Heart left ventricle (tissue), 16 donors: ENCODE data around the gene CPN1. TPM values are rescaled to one million over a fixed set of nuclear protein-coding genes. Genes with fewer than 3 reads are reported as not detected.

Experiments
- ATAC-seq, 4 donors: fragments of 200-7000 bp; cut with Tn5 transposase; one replicate each; pipeline ENCODE4 v1.9.1; 2020 to 2022; ENCODE audit warnings: moderate library complexity in 4 of 4, mild to moderate bottlenecking in 3 of 4, moderate number of reproducible peaks in 1 of 4
- DNase-seq, 5 donors: peaks; one replicate each; pipeline ENCODE4 v3.0.0-alpha.2; 2020
- H3K27ac ChIP-seq, 12 donors: fragments of 200-600 bp; sonication (generic) in 4 of 12; one replicate each; pipeline versions ENCODE4 v1.5.0 to v1.8.0; 2016 to 2022; ENCODE audit warnings: mild to moderate bottlenecking in 2 of 12
- H3K27me3 ChIP-seq, 9 donors: fragments of 200-600 bp; sonication (generic) in 2 of 9; one replicate each; pipeline versions ENCODE4 v1.5.1 to v1.8.0; 2016 to 2022; ENCODE audit warnings: mild to moderate bottlenecking in 3 of 9
- H3K36me3 ChIP-seq, 9 donors: fragments of 200-600 bp; sonication (generic) in 2 of 9; one replicate each; pipeline versions ENCODE4 v1.5.0 to v1.8.0; 2018 to 2022; ENCODE audit warnings: mild to moderate bottlenecking in 2 of 9
- H3K4me1 ChIP-seq, 12 donors: fragments of 200-600 bp; sonication (generic) in 4 of 12; one replicate each; pipeline versions ENCODE4 v1.5.0 to v1.8.0; 2016 to 2022; ENCODE audit warnings: mild to moderate bottlenecking in 3 of 12
- H3K4me3 ChIP-seq, 12 donors: fragments of 200-600 bp; sonication (generic) in 4 of 12; one replicate each; pipeline versions ENCODE4 v1.5.0 to v1.8.0; 2017 to 2022; ENCODE audit warnings: mild to moderate bottlenecking in 9 of 12, moderate library complexity in 4 of 12
- H3K9me3 ChIP-seq, 12 donors: fragments of 200-600 bp; sonication (generic) in 4 of 12; one replicate each; pipeline versions ENCODE4 v1.5.0 to v1.8.0; 2016 to 2022; ENCODE audit warnings: mild to moderate bottlenecking in 1 of 12
- POLR2A ChIP-seq, 2 donors: fragments of 450-650 bp; IDR thresholded peaks; one replicate each; pipeline ENCODE4 v1.6.1; 2017; ENCODE audit warnings: antibody characterized with exemption in 2 of 2, mild to moderate bottlenecking in 2 of 2, moderate library complexity in 2 of 2
- WGBS, 4 donors: extraction: QIAGEN DNeasy Blood & Tissue Kit in 2 of 4; methylation state at CpG; one replicate each; pipeline versions ENCODE4 v1.1.5 to v1.1.7; 2013 to 2018; 5-methylcytosine and 5-hydroxymethylcytosine counted together
- intact Hi-C, 10 donors: fragments of 100-400 bp; cut with DNase I; formaldehyde crosslinking; loops; one replicate each; pipeline versions ENCODE4 v1.11.1 to v1.14.2; 2022
- polyA plus RNA-seq, 2 donors: library from polyadenylated mRNA; stranded (reverse); fragments of 200-250 nt; gene quantifications; one replicate each; pipeline ENCODE4 v1.2.3, GENCODE V29; 2013
- total RNA-seq, 9 donors: library from RNA; depleted of rRNA in 2 of 9; stranded (reverse); fragments of >200 nt in 2 of 9; fragmentation: NEBNext Ultra II Directional in 3 of 9; extraction: Animal tissue kit (Norgen Biotek cat#: 25700) in 3 of 9; gene quantifications; one replicate each; pipeline versions ENCODE4 v1.1.0 to v1.2.4, GENCODE V29; 2016 to 2023
- TF ChIP-seq, protein P1 (sequence below), 12 donors: fragments of 200-600 bp; sonication (generic) in 4 of 12; IDR thresholded peaks; one replicate each; pipeline versions ENCODE4 v1.5.0 to v1.8.0; 2018 to 2022; ENCODE audit warnings: antibody characterized with exemption in 12 of 12, mild to moderate bottlenecking in 5 of 12
- donor health status: ischemic (EF 13 %, LVEDD 7.1; RV severe dilation, severe dysfunction).
- donor health status: healthy with polysubstance abuse.
- donor health status: DM: no; HTN: yes; CAD: no.
- donor health status: DM: no; HTN: no; CAD: no.
- donor health status: ischemic (EF 25% LVEDD 6.9; RV normal size, moderate dysfunction).
- donor health status: ischemic (EF 25% LVEDD 5.7; RV mildly dilated, moderate dysfunction).
- donor health status: healthy.
- donor health status: DM: yes; HTN: yes; CAD: no.
- donor health status: ischemic (EF 35%, LVEDD 5.7; RV mildly dilated, moderate dysfunction).
- donor health status: nonischemic (EF 11% LVEDD 7.7; RV severe dilation, severe dysfunction).
- donor health status: DM: yes; HTN: yes; CAD: no.
- donor health status: PGD.
- donor health status: ischemic (EF 29% LVEDD 5.4; RV normal size, mild dysfunction).
- donor health status: nonischemic (EF 23%, LVEDD 6.1; RV moderate dilation, normal function).

The CPN1 gene
- total and polyA plus RNA-seq, 11 donors = not detected

DNA sequence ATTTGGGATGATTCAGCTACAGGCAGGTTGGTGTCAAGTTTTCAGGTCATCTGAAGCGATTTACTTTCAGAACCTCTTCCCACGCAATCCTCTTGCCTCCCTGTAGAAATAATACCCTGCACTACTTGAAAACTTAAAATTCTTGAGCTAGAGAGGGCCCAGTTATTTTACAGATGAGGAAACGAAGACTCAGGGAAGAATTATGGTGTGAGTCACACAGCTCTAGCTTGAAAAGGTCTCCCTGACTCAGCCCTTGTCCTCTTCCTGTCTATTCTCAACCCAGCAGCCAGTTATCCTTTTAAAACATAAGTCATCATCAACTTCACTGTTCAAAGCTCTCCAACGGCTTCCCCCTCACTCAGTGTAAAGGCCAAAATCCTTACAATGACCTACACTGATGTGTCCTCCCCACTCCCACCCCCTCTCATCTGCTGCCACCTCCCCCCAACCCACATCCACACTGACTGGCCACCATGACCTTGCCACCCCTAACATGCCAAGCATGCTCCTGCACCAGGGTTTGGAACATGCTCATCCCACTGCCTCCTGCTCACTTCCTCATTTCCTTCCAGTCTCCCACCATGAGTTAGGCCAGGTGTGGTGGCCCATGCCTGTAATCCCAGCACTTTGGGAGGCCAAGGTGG, 75.3 kb downstream of the CPN1 start:
- TF ChIP-seq, protein P1, sequence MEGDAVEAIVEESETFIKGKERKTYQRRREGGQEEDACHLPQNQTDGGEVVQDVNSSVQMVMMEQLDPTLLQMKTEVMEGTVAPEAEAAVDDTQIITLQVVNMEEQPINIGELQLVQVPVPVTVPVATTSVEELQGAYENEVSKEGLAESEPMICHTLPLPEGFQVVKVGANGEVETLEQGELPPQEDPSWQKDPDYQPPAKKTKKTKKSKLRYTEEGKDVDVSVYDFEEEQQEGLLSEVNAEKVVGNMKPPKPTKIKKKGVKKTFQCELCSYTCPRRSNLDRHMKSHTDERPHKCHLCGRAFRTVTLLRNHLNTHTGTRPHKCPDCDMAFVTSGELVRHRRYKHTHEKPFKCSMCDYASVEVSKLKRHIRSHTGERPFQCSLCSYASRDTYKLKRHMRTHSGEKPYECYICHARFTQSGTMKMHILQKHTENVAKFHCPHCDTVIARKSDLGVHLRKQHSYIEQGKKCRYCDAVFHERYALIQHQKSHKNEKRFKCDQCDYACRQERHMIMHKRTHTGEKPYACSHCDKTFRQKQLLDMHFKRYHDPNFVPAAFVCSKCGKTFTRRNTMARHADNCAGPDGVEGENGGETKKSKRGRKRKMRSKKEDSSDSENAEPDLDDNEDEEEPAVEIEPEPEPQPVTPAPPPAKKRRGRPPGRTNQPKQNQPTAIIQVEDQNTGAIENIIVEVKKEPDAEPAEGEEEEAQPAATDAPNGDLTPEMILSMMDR (IDR thresholded peaks at IDR 0.05) = no peak
- peak overlapping the region in 10 of 12 donors; percentile 30 to 85 (median 46) for H3K27ac ChIP-seq
- H3K9me3 ChIP-seq = no peaks in the 10 kb centered on the region
- no peak overlapping the region for H3K4me3 ChIP-seq
- H3K27me3 ChIP-seq = no peaks in the 10 kb centered on the region
- peaks cover 3 to 72% (median 40%) of the 10 kb centered on the region in 12 donors for H3K4me1 ChIP-seq
- intact Hi-C loops = loop anchor here in 9 of 10 donors (5.0 to 10.0 kb wide), 10 partner anchors 34 to 102 kb away; no protein-coding TSS in a partner anchor
- WGBS, 4 donors = 50 to 62% (median 56%) methylated on average over 4 of the region's 4 CpGs
- ATAC-seq (peak in 3 of 4 donors; percentile 55 to 62 (median 60)), DNase-seq (no peak)
- no peaks in the 10 kb centered on the region for H3K36me3 ChIP-seq

DNA sequence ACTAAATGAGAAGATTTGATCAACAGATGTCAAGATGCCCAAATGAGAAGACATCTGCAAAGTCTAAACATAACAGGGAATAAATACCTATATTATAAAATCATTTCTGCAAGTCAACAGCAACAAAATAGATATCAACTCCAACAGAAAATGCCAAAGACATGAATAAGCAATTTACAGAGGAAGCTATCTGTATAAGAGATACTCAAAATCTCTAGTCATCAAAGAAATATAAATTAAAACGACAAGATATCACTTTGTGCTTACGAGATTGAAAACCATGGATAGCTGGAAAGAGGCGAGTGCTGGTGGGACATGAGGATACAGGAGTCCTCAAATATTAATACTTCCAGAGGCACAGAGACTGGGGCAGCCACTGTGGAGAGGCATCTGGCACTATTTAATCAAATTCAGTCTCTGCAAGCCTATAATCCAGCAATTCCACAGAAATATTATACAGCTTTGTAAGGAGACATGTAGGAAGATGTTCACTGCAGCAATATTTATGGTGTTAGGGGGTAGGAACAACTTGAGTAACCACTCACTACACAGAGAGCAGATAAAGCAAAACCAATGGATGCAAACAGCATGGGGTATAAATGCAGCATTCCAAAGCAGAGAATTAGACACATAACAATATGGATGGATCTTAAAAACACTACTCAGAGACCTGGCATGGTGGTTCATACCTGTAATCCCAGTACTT, 76.7 kb downstream of the CPN1 start:
- WGBS, 4 donors = 86 to 91% (median 89%) methylated on average over 3 of the region's 3 CpGs
- no peak for DNase-seq
- TF ChIP-seq POLR2A (IDR thresholded peaks at IDR 0.05) = no peak
- TF ChIP-seq, protein P1 (IDR thresholded peaks at IDR 0.05) = no peak
- Histone ChIP-seq H3K36me3 (peaks cover 0 to 4% (median 0%) of the 10 kb centered on the region in 9 donors), H3K9me3 (no peaks in the 10 kb centered on the region), H3K27ac (peak overlapping the region in 4 of 12 donors; percentile 10 to 85 (median 80)), H3K27me3 (no peaks in the 10 kb centered on the region), H3K4me3 (no peak overlapping the region), H3K4me1 (peaks cover 3 to 67% (median 39%) of the 10 kb centered on the region in 12 donors)
- ATAC-seq = no peak
- intact Hi-C loops = loop anchor here in 9 of 10 donors (5.0 to 10.0 kb wide), 10 partner anchors 33 to 100 kb away; no protein-coding TSS in a partner anchor

DNA sequence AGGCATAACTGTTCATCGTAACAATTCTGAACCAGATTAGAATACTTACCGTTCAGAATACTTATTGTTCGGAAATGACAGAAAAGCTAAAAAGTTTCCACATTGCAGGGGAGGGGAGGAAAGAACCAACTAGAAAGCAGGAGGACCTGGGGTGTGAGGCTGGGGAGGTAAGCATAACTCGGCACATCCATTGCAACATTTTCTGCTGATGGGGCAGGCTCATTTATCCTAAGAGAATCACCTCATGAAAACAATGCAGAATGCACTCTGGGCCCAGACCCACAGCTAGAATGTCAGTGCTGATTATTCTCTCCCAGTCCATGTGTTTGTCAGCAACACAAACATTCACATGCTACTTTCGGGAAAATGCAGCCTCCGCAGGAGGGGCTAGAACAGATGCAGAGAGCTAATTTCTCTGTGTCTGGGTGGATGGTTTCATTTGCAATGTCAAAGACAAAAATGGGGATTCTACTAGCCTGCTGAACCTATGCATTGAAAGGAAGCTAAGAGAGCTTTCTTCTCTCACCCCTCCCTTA, 81.5 kb downstream of the CPN1 start:
- peak overlapping the region in 1 of 12 donors; percentile 48 for H3K27ac ChIP-seq
- H3K27me3 ChIP-seq = no peaks in the 10 kb centered on the region
- TF ChIP-seq POLR2A (IDR thresholded peaks at IDR 0.05) = no peak
- TF ChIP-seq, protein P1 (IDR thresholded peaks at IDR 0.05) = no peak
- H3K36me3 ChIP-seq = peaks cover 0 to 7% (median 0%) of the 10 kb centered on the region in 9 donors
- ATAC-seq = no peak
- WGBS, 4 donors = 78 to 88% (median 87%) methylated on average over 6 of the region's 6 CpGs
- no peak for DNase-seq
- no peaks in the 10 kb centered on the region for H3K9me3 ChIP-seq
- no peak overlapping the region for H3K4me3 ChIP-seq
- intact Hi-C loops = loop anchor here in 4 of 10 donors (10.0 kb wide), 2 partner anchors 85 to 95 kb away; no protein-coding TSS in a partner anchor
- peaks cover 4 to 62% (median 39%) of the 10 kb centered on the region in 12 donors for H3K4me1 ChIP-seq
